LNCAP (cell line): ENCODE data around the gene USP2.

Experiments
- TF ChIP-seq, protein P1 (sequence below): fragments of 450-650 bp; IDR thresholded peaks from 2 replicates; pipeline ENCODE4 v1.5.1; 2017; ENCODE audit warnings: mild to moderate bottlenecking

The USP2 gene

DNA sequence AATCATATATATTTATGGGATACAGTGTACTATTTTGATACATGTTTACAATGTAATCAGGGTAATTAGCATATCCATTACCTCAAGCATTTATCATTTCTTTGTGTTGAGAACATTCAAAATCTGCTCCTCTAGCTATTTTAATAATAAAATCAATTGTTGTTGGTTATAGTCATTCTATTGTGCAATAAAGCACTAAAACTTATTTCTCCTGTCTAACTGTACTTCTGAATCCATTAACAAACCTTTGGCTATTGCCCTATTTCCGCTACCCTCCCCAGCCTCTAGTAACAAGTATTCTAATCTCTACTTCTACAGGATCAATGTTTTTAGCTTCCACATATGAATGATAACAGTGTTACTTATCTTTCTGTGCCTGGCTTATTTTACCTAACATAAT, 15.3 kb upstream of the USP2 start:
- TF ChIP-seq, protein P1, sequence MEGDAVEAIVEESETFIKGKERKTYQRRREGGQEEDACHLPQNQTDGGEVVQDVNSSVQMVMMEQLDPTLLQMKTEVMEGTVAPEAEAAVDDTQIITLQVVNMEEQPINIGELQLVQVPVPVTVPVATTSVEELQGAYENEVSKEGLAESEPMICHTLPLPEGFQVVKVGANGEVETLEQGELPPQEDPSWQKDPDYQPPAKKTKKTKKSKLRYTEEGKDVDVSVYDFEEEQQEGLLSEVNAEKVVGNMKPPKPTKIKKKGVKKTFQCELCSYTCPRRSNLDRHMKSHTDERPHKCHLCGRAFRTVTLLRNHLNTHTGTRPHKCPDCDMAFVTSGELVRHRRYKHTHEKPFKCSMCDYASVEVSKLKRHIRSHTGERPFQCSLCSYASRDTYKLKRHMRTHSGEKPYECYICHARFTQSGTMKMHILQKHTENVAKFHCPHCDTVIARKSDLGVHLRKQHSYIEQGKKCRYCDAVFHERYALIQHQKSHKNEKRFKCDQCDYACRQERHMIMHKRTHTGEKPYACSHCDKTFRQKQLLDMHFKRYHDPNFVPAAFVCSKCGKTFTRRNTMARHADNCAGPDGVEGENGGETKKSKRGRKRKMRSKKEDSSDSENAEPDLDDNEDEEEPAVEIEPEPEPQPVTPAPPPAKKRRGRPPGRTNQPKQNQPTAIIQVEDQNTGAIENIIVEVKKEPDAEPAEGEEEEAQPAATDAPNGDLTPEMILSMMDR = no peak

DNA sequence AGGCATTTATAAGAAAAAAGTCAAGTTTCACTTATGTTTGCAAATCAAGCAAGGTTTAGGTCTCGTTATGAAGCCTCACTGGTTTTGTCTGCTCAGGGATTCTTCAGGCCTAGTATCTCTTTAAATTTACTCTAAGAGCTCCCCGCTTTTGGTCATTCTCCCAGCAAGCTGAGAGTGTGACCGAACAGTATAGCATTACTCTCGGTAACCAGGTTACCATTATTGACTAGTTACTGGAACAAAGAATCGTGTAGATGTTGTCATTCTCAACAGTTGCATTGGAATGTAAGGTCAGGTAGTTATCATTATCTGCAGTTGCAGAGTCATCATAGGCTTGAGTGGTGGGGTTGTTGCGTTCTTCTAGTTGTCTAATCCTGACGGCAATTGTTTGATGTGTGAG, 9.8 kb upstream of the USP2 start:
- TF ChIP-seq, protein P1 = no peak

DNA sequence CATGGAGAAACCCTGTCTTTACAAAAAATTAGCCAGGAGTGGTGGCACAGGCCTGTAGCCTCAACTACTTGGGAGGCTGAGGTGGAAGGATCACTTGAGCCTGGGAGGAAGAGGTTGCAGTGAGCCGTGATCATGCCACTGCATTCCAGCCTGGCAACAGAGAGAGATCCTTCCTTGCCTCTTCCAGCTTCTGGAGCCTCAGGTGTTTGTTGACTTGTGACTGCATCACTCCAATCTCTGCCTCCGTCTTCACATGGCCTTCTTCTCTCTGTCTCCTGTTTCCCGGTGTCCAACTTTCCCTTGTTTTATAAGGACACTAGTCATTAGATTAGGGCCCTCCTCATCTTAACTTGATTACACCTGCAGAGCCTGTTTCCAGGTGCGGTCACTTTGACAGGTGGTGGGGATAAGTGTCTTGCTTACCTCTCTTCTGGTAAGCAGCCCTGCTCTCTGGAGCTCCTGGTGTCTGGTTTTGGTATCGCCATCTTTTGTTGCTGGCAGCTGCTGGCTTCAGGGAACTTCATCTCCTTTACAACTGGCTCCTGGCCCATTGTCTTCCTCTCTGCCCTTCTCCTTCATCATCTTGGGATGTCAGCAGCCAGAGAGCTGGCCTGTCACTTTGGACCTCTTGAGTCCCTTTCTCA, 8.2 kb upstream of the USP2 start:
- TF ChIP-seq, protein P1 = no peak; the same call in 1 of the 2 replicates

DNA sequence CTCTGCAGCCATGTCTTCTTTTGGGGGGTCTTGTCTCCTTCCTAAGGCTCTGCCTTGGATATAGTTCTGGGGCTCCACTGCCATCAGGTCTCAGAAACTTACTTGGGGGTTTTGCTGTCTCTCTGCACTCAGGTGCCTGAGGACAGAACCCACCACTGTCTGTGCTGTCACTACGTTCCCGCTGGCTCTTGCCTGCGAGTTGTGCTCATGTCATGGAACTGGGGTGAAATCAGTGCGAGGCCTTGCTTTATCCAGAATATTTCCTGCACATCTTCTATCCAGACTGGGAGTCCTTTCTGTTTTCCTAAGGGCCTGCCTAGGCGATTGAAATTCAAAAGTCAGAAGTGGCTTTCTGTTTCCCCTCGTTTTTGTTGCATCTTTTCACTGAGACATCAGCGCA, 6.6 kb upstream of the USP2 start:
- TF ChIP-seq, protein P1 = no peak

DNA sequence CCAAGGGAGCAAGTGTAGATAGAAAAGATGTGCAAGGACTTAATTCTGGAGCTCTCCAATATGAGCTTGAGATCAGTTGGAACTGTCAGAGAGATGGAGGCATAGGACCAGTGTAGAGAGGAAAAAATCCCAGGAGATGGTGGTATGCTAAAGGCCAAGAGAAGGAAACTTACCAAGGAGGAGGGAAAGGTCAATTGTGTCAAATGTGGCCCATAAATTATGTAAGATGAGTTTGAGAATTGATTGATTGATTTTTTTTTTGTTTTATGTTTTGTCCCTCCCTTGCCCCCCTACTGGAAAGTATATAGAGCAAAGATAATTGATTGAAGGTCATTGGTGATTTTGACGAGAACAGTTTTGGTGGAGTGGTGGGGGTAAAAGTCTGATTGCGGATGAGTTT, 2.8 kb upstream of the USP2 start:
- TF ChIP-seq, protein P1 = no peak

DNA sequence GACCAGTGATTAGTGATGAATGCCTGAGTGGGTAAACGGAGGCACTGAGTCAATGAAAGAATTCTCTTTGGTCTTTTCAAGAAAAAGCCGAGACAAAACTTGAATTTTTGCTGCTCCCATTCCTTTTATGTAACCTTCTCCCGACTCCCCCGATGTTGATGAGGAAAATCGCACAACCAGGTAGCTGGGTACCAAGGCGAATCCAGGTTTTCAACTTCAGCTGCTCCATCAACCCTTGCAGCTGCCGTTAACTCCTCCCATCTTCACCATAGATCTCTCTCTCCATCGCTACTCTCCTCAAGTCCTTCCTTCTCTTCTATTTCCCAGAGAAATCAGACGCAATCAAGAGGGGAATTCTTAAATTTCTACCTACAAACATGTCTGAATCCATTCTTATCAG, 611 bp upstream of the USP2 start:
- TF ChIP-seq, protein P1 = no peak

DNA sequence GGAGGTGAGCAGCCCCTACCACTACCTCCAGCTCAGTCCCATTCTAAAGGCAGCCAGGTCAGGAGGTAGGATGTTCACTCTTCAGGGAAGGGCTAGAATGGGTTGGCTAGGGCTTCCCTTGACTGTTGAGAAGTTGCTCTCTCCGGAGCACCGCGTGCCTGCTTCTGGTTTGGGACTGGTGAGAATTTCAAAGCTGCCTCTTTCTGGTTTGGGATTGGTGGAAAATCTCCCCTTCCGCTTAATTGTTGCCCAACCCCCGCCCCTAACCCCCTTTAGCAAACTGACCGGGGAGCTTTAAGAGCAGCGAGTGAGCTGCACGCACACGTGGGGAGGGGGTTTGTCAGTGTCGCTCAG, 686 bp downstream of the USP2 start:
- TF ChIP-seq, protein P1 = no peak
